ENCODE data around the gene RASL10B.

RASL10B gene

GRCh38 chr17:35744830-35745229 lies 13.4 kb downstream of the RASL10B start:
- Histone ChIP-seq H3K4me2 (ENCODE audit: low read length) (no peak overlapping the region), H3K36me3 (ENCODE audit: control insufficient read depth, insufficient read depth, low read length) (no peaks in the 10 kb centered on the region), H3K27me3 (ENCODE audit: control insufficient read depth, insufficient read depth, low read length) (peaks cover 4% of the 10 kb centered on the region), H3K9me3 (ENCODE audit: control insufficient read depth, low read length) (no peaks in the 10 kb centered on the region), H3K9ac (no peak overlapping the region), H3K4me1 (peaks cover 16% of the 10 kb centered on the region), H3K27ac (no peak overlapping the region), H3K4me3 (ENCODE audit: low read depth, low read length) (no peak overlapping the region), H3K79me2 (no peaks in the 10 kb centered on the region), H2AFZ (no peak overlapping the region)
- TF ChIP-seq CTCF (IDR thresholded peaks at IDR 0.05) = no peak

GRCh38 chr17:35745246-35745645 lies 13.8 kb downstream of the RASL10B start:
- H3K4me2 ChIP-seq (ENCODE audit: low read length) = no peak overlapping the region
- peaks cover 20% of the 10 kb centered on the region for H3K4me1 ChIP-seq
- no peak for TF ChIP-seq CTCF (IDR thresholded peaks at IDR 0.05)
- H3K9ac ChIP-seq = no peak overlapping the region
- no peaks in the 10 kb centered on the region for H3K9me3 ChIP-seq (ENCODE audit: control insufficient read depth, low read length)
- H3K4me3 ChIP-seq (ENCODE audit: low read depth, low read length) = no peak overlapping the region
- H3K79me2 ChIP-seq = no peaks in the 10 kb centered on the region
- no peak overlapping the region for H3K27ac ChIP-seq
- peaks cover 4% of the 10 kb centered on the region for H3K27me3 ChIP-seq (ENCODE audit: control insufficient read depth, insufficient read depth, low read length)
- H3K36me3 ChIP-seq (ENCODE audit: control insufficient read depth, insufficient read depth, low read length) = no peaks in the 10 kb centered on the region
- H2AFZ ChIP-seq = no peak overlapping the region

GRCh38 chr17:35745749-35746320 lies 14.4 kb downstream of the RASL10B start:
- H3K27ac ChIP-seq = no peak overlapping the region
- H3K27me3 ChIP-seq (ENCODE audit: control insufficient read depth, insufficient read depth, low read length) = peaks cover 4% of the 10 kb centered on the region
- H3K4me2 ChIP-seq (ENCODE audit: low read length) = no peak overlapping the region
- H3K79me2 ChIP-seq = no peaks in the 10 kb centered on the region
- no peaks in the 10 kb centered on the region for H3K36me3 ChIP-seq (ENCODE audit: control insufficient read depth, insufficient read depth, low read length)
- no peak overlapping the region for H3K9ac ChIP-seq
- no peak overlapping the region for H2AFZ ChIP-seq
- TF ChIP-seq CTCF (IDR thresholded peaks at IDR 0.05) = no peak
- H3K4me1 ChIP-seq = peaks cover 20% of the 10 kb centered on the region
- no peaks in the 10 kb centered on the region for H3K9me3 ChIP-seq (ENCODE audit: control insufficient read depth, low read length)
- H3K4me3 ChIP-seq (ENCODE audit: low read depth, low read length) = no peak overlapping the region

GRCh38 chr17:35747540-35748017 lies 16.1 kb downstream of the RASL10B start:
- H3K27me3 ChIP-seq (ENCODE audit: control insufficient read depth, insufficient read depth, low read length) = peaks cover 4% of the 10 kb centered on the region
- no peaks in the 10 kb centered on the region for H3K79me2 ChIP-seq
- H3K4me3 ChIP-seq (ENCODE audit: low read depth, low read length) = no peak overlapping the region
- H3K4me1 ChIP-seq = peaks cover 20% of the 10 kb centered on the region
- peak overlapping the region; percentile 57 for H2AFZ ChIP-seq
- no peaks in the 10 kb centered on the region for H3K36me3 ChIP-seq (ENCODE audit: control insufficient read depth, insufficient read depth, low read length)
- peak; percentile 91 for TF ChIP-seq CTCF (IDR thresholded peaks at IDR 0.05)
- no peak overlapping the region for H3K9ac ChIP-seq
- H3K4me2 ChIP-seq (ENCODE audit: low read length) = no peak overlapping the region
- no peaks in the 10 kb centered on the region for H3K9me3 ChIP-seq (ENCODE audit: control insufficient read depth, low read length)
- peak overlapping the region; percentile 53 for H3K27ac ChIP-seq

- no peak for TF ChIP-seq CTCF (IDR thresholded peaks at IDR 0.05)
- Histone ChIP-seq H3K9me3 (ENCODE audit: control insufficient read depth, low read length) (no peaks in the 10 kb centered on the region), H3K9ac (no peak overlapping the region), H3K4me3 (ENCODE audit: low read depth, low read length) (no peak overlapping the region), H3K36me3 (ENCODE audit: control insufficient read depth, insufficient read depth, low read length) (no peaks in the 10 kb centered on the region), H3K79me2 (no peaks in the 10 kb centered on the region), H3K27me3 (ENCODE audit: control insufficient read depth, insufficient read depth, low read length) (peaks cover under 1% of the 10 kb centered on the region), H3K27ac (peak overlapping the region; percentile 53), H3K4me2 (ENCODE audit: low read length) (no peak overlapping the region), H3K4me1 (peaks cover 20% of the 10 kb centered on the region), H2AFZ (peak overlapping the region; percentile 57)
These were observed 17.0 kb downstream of the RASL10B start for GRCh38 chr17:35748341-35748841.
